Measurements from ENCODE around the gene ME3. TPM values are rescaled to one million over a fixed set of nuclear protein-coding genes. Genes with fewer than 3 reads are reported as not detected.

The ME3 gene
- total and polyA plus RNA-seq, 11 donors, result 11.3 to 51.5 (median 31.3) TPM

- DNase-seq (no peak), ATAC-seq (no peak)
- Histone ChIP-seq H3K4me1 (peaks cover 0 to 3% (median 0%) of the 10 kb centered on the region in 12 donors), H3K27ac (no peak overlapping the region), H3K27me3 (no peaks in the 10 kb centered on the region), H3K4me3 (no peak overlapping the region), H3K9me3 (no peaks in the 10 kb centered on the region), H3K36me3 (peaks cover 0 to 23% (median 7%) of the 10 kb centered on the region in 9 donors)
- WGBS, 4 donors, result 66 to 85% (median 74%) methylated on average over 5 of the region's 5 CpGs
- intact Hi-C loops (cut with DNase I), result loop anchor here in 6 of 10 donors (10.0 kb wide), 3 partner anchors 155 to 465 kb away; partner anchors contain the start of gene ME3 (in 3 of the 6)
- TF ChIP-seq CTCF (IDR thresholded peaks at IDR 0.05) (no peak), POLR2A (IDR thresholded peaks at IDR 0.05) (no peak)
Measured at GRCh38 chr11:86449993-86450629, 222.3 kb downstream of the ME3 start.

- 85 to 92% (median 88%) methylated on average over 3 of the region's 3 CpGs for WGBS, 4 donors
- Histone ChIP-seq H3K36me3 (peaks cover 0 to 42% (median 19%) of the 10 kb centered on the region in 9 donors), H3K4me3 (no peak overlapping the region), H3K27ac (no peak overlapping the region), H3K9me3 (no peaks in the 10 kb centered on the region), H3K27me3 (no peaks in the 10 kb centered on the region), H3K4me1 (peaks cover 0 to 5% (median 0%) of the 10 kb centered on the region in 12 donors)
- ATAC-seq, result no peak
- DNase-seq, result no peak
- TF ChIP-seq POLR2A (IDR thresholded peaks at IDR 0.05) (no peak), CTCF (IDR thresholded peaks at IDR 0.05) (no peak)
- intact Hi-C loops (cut with DNase I), result no loop called here
Measured at GRCh38 chr11:86447763-86448480, 224.5 kb downstream of the ME3 start.

GRCh38 chr11:86446924-86447285, 225.5 kb downstream of the ME3 start:
- Histone ChIP-seq H3K27me3 (no peaks in the 10 kb centered on the region), H3K4me1 (peaks cover 0 to 15% (median 0%) of the 10 kb centered on the region in 12 donors), H3K36me3 (peaks cover 0 to 52% (median 22%) of the 10 kb centered on the region in 9 donors), H3K27ac (no peak overlapping the region), H3K9me3 (no peaks in the 10 kb centered on the region), H3K4me3 (no peak overlapping the region)
- DNase-seq (no peak), ATAC-seq (no peak)
- intact Hi-C loops (cut with DNase I), result no loop called here
- no peak for TF ChIP-seq POLR2A (IDR thresholded peaks at IDR 0.05)
- TF ChIP-seq CTCF (IDR thresholded peaks at IDR 0.05), result no peak
- WGBS, 4 donors, result 91 to 98% (median 96%) methylated on average over 10 to 12 of the region's 12 CpGs

GRCh38 chr11:86446163-86446923, 226.1 kb downstream of the ME3 start:
- Histone ChIP-seq H3K27ac (no peak overlapping the region), H3K9me3 (no peaks in the 10 kb centered on the region), H3K36me3 (peaks cover 0 to 58% (median 24%) of the 10 kb centered on the region in 9 donors), H3K27me3 (no peaks in the 10 kb centered on the region), H3K4me1 (peaks cover 0 to 15% (median 0%) of the 10 kb centered on the region in 12 donors), H3K4me3 (no peak overlapping the region)
- intact Hi-C loops (cut with DNase I), result no loop called here
- ATAC-seq, result no peak
- no peak for DNase-seq
- TF ChIP-seq CTCF (IDR thresholded peaks at IDR 0.05) (no peak), POLR2A (IDR thresholded peaks at IDR 0.05) (no peak)
- WGBS, 4 donors, result 91 to 98% (median 93%) methylated on average over 8 of the region's 8 CpGs
